ENCODE measurements around the gene KRTAP13-4.

KRTAP13-4 gene

GRCh38 chr21:30430170-30430655 is at the start of gene KRTAP13-4:
Gene KRTAP13-4, plus strand, starts transcription at chr21:30430220. Its CDS starts 56 bp downstream, at chr21:30430276.
- DNase-seq (ENCODE audit: low read depth), result no peak

GRCh38 chr21:30382201-30382600 is 47.8 kb upstream of the KRTAP13-4 start:
- DNase-seq (ENCODE audit: low read depth), result no peak

- no peak for DNase-seq (ENCODE audit: low read depth)
Observed at GRCh38 chr21:30391492-30392025, 38.5 kb upstream of the KRTAP13-4 start.

GRCh38 chr21:30395731-30396130 is 34.3 kb upstream of the KRTAP13-4 start, which contains the start of gene KRTAP13-1:
Gene KRTAP13-1, plus strand, starts transcription at chr21:30396031. Its CDS starts 56 bp downstream, at chr21:30396087.
- DNase-seq (ENCODE audit: low read depth), result no peak

DNA sequence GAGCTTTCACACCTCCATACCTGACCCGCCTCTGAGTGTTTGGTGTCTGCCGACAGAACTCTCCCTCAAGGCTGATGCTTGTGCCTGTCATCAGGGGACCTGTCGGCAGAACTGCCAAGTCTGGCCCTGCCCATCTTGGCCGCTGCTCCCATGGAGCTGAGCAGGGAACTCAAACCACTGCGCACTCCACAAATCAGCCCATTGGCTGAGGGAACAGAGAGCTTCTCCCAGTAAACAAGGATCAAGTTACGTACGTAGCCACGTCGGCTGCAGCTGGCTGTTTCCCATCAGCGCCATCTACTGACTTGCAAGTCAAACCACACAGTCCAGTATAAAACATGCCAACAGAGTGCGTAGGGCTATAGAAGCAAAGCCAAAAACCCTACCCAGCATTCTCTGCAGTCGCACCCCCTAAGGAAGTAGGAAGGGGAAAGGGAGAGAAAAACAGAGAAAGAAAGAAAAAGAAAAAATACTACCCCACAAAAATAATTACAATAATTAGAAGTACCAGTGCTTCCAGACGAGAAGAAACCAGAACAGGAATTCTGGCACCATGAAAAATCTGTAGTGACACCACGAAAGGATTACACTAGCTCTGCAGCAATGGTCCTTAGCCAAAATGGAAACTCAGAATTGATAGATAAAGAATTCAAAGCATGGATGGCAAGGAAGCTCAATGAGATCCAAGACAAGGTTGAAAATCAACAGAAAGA is 21.1 kb upstream of the KRTAP13-4 start:
- DNase-seq (ENCODE audit: low read depth), result peak; percentile 67

DNA sequence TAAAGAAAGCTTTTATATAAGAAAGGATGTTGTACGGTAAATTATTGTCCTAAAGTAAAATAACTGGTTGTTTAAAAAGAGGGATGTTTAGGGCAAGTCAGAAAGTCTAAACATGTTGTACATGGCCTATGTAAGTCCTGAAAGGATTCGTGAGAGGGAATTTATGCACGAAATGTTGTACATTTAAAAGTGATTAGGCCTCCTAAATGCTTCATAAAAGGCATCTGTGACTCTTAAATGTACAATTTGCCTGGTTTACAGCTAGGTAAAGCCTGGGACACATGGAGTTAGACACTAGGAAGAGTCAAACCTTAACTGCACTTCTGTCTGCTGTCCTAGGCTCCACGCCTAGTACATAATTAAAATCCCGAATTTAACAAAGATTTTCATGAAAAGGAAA is 14.0 kb upstream of the KRTAP13-4 start:
- DNase-seq (ENCODE audit: low read depth), result no peak

DNA sequence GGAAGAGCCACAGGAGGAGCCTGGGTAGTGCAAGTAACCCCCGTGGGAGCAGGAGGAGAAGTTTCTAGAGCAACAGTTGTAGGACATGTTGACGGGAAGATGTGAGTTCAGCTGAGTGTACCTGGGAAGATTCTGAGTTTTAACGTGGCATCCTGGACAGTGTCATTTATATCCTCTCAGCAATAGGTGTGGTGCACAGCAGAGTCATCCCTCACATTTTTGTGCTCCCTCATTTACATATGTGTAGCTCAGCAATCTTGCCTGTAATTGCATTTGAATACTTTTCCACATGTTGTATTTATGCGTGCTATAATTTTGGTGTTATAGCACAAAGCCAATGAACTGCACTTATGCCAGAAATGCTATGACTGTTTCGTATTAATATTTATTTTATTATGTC is 4.2 kb upstream of the KRTAP13-4 start, which contains the start of gene KRTAP13-3:
KRTAP13-3 (minus strand) TSS at position 101 of the 400 bp plus-strand sequence; CDS start at position 87, 14 bp downstream.
- no peak for DNase-seq (ENCODE audit: low read depth)

DNA sequence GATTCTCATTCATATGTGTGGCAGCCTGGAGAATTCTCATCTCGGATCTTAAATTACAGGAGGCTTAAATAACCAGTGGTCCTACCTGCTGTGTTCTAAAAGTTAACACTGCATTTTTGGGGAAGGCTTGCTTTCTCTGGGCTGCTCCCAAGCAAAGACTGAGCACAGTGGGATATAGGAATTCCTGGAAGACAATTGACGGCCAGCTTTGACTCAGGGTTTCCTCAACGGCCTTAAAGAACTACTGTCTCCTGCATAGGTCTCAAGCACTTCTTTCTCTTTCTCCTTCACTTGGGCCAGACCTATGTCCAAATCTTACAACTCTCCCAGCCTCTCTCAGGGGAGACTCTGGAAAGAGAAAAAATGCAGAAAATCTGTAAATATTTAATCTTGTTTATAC is 3.3 kb upstream of the KRTAP13-4 start:
- DNase-seq (ENCODE audit: low read depth), result no peak

- peak; percentile 8 for DNase-seq (ENCODE audit: low read depth)
Observed at GRCh38 chr21:30434033-30434631, 4.1 kb downstream of the KRTAP13-4 start.

DNA sequence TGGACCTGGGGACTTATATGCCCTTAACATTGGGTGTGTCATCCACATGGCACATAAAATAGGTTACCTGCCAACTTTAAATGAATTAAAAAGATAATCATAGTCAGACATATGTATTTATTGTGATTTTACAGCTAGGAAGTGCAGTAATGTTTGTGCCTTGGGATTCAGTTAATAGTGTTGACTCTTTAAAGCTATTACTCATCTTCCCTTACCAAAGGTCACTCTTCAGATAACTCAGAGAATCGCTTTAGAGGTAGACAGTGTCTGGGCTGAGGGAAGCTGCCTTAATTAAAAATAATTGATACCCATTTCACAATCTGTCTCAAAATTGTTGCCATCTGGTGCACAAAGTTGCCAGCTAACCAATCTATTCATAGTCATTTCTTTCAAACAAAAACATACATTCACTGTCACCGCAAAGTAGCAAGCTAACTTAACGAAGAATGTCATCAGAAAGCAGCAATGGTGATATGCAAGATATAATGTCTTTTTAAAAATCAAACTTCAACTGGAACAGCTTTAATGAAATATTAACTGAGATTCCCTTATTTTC is 7.1 kb downstream of the KRTAP13-4 start:
- DNase-seq (ENCODE audit: low read depth), result no peak

DNA sequence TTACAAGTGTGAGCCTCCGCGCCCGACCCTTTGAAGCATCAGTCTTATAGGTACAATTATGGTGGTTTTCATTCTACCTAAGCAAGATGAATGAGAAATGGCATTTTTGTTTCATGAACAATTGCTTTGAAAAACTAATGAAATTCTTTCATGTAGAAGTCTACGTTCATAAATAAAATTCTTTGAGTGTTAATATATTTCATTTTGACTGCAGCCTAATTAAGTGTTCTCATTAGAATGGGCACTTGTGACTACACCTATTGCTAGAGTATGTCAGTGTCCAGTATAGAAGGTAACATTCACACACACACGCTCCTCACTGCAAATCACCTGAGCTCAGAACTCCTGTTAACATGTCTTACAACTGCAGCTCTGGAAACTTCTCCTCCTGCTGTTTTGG is 10.0 kb downstream of the KRTAP13-4 start, which contains the start of gene KRTAP15-1:
KRTAP15-1 (plus strand) TSS at position 301 of the 400 bp plus-strand sequence; CDS start at position 354, 53 bp downstream.
- no peak for DNase-seq (ENCODE audit: low read depth)

DNA sequence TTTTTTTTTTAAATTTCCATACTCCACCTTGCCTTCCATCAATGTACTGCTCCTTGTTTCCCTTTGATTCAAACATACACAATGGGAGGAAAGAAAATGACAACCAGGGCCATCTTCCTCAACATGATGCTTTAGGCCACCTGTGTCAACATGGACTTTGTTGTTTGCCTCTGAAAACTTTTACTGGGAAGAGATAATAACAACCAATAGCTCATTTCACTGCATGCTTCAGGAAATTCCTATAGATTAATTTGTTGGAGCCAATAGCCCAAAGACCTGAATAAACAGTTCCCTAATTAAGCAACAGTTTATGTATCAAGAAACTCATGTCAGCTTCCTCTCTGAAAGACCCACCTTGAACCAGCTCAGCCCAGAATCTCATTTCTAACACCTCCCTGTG is 13.2 kb downstream of the KRTAP13-4 start:
- no peak for DNase-seq (ENCODE audit: low read depth)

DNA sequence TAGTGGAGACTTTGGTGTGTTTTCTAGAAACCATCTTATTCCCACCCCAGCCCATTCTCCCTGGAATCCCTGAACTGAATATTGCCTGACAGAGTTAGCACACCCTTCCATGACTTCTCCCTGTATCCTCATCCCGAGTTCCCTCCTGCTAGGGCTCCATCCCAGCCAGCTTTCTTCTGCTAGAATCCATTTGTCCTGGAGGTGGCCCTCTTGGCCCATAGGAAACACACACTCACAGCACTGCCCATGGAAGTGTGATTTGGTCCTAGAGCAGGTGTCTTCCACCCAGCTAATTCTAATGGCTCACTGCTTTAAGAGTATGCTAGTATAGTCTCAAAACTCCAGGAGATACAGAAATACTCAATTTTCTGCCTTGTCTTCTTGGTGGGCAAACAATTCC is 14.2 kb downstream of the KRTAP13-4 start:
- DNase-seq (ENCODE audit: low read depth), result no peak

- DNase-seq (ENCODE audit: low read depth), result no peak
Observed at GRCh38 chr21:30447056-30447455, 17.0 kb downstream of the KRTAP13-4 start.

DNA sequence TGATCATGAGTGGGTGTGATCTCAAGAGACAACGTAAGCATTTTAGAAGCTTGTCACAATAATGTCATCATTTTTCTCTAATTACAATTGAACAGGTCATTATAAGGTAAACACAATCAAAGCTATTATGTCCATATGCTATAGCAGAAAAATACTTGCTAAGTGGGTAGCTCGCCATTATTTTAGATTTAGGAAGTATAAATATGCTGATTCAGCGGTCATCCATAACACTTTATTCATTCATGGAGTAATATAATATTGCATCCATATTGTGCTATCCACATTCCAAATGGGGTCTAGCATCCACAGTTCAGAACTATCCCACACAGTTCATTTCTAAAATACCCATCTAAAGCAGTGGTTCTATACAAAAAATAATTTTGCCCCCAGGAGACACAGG is 18.5 kb downstream of the KRTAP13-4 start:
- no peak for DNase-seq (ENCODE audit: low read depth)

GRCh38 chr21:30463713-30464112 is 33.7 kb downstream of the KRTAP13-4 start:
- DNase-seq (ENCODE audit: low read depth), result no peak

GRCh38 chr21:30468900-30469714 is 39.1 kb downstream of the KRTAP13-4 start:
- no peak for DNase-seq (ENCODE audit: low read depth)

DNA sequence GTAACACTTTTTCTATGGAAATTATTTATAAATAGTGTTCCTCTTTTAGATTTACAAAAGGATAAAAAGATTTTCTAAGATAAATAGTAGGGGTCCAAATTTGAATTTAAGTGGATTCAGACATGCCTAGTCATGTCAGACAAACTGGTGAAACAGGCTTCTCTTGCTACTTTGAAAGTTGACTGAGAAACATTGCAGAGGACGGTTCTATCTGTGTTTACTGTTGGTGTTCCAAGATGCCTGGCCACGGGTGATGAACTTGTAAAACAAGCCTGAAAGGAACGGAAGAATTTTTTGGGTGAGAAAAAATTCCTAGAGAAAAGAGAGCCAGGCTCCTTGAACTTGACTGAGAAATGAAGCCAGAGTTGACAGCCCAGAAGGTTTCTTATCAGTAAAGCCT is 48.0 kb downstream of the KRTAP13-4 start:
- no peak for DNase-seq (ENCODE audit: low read depth)

DNA sequence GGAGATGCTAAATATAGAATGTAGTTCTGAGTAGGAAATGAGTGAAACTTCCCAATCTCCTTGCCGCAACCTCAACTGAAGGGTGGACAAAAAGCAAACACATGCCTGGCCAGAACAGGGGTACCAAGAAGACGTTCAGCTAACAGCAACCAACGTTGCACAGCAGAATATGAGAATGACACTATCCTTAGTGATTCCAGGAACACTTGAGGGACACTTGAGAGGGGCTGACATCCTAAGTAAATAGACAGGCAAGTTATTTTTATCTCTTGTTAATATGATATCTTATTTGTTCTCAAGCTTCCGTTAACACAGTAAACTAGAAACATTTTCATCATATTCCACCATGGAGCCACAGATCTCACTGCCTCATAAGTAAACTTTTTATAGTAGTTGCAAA is 49.2 kb downstream of the KRTAP13-4 start:
- DNase-seq (ENCODE audit: low read depth), result no peak

GRCh38 chr21:30480145-30480544 is 50.1 kb downstream of the KRTAP13-4 start, which contains the start of gene KRTAP19-1:
Gene KRTAP19-1, minus strand, starts transcription at chr21:30480367. Its CDS starts 50 bp downstream, at chr21:30480317.
- no peak for DNase-seq (ENCODE audit: low read depth)

All from fibroblast of the conjunctiva (primary cell).